ENCODE results near the gene PTPRM. TPM values are rescaled to one million over a fixed set of nuclear protein-coding genes. Genes with fewer than 3 reads are reported as not detected.

The PTPRM gene
- total RNA-seq, 1 experiment from 2014 or later, result not detected

DNA sequence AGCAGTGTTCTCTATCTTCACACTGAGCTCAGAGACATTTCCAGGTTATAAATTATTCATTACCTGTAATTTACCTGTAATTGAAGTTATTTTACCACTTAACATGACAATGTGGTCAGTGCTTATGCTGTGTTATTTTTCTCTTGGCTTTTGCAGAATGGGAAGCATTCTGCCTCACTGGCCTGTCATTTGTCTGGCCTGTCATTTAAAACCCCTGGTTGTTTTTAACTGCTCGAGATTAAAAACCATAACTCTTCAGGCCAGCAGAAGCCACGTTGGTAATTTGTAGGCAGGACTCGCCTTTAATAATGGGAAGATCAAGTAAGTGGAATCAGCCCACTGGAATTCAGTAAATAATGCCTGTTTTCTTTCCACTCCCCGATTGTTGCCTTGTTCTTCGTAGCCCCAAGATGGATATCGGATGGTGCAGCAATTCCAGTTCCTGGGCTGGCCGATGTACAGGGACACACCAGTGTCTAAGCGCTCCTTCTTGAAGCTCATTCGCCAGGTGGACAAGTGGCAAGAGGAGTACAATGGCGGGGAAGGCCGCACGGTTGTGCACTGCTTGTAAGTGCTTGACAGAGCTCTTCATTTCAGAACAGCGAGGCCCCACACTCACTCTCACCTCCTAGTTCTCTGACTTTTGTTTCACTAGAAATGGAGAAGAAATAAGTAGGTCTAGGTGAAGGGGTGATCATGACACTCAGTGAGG, 819.7 kb downstream of the PTPRM start:
- ChIA-PET CTCF (no interaction called here), POLR2A (ENCODE audit: low non-redundant PET) (no interaction called here)
- Histone ChIP-seq H3K4me1 (ENCODE audit: insufficient read depth, low read length, poor library complexity, severe bottlenecking) (no peaks in the 10 kb centered on the region), H3K4me3 (ENCODE audit: low read depth, low read length, poor library complexity, severe bottlenecking) (no peak overlapping the region), H3K27ac (ENCODE audit: low read depth, low read length, poor library complexity, severe bottlenecking) (no peak overlapping the region), H3K36me3 (ENCODE audit: insufficient read depth, low read length, poor library complexity, severe bottlenecking) (no peaks in the 10 kb centered on the region), H3K27me3 (replicated peaks; ENCODE audit: insufficient read depth, low read depth, low read length, poor library complexity) (peaks cover 28% of the 10 kb centered on the region), H3K9me3 (ENCODE audit: low read depth, low read length, poor library complexity, severe bottlenecking) (no peaks in the 10 kb centered on the region)
- BruUV-seq (replicated peaks), result no TSS peak
- TF ChIP-seq, protein P1, sequence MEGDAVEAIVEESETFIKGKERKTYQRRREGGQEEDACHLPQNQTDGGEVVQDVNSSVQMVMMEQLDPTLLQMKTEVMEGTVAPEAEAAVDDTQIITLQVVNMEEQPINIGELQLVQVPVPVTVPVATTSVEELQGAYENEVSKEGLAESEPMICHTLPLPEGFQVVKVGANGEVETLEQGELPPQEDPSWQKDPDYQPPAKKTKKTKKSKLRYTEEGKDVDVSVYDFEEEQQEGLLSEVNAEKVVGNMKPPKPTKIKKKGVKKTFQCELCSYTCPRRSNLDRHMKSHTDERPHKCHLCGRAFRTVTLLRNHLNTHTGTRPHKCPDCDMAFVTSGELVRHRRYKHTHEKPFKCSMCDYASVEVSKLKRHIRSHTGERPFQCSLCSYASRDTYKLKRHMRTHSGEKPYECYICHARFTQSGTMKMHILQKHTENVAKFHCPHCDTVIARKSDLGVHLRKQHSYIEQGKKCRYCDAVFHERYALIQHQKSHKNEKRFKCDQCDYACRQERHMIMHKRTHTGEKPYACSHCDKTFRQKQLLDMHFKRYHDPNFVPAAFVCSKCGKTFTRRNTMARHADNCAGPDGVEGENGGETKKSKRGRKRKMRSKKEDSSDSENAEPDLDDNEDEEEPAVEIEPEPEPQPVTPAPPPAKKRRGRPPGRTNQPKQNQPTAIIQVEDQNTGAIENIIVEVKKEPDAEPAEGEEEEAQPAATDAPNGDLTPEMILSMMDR (conservative IDR thresholded peaks at IDR 0.05; ENCODE audit: low read depth, low read length), result no peak
- TF ChIP-seq EZH2 (IDR thresholded peaks at IDR 0.05; ENCODE audit: borderline replicate concordance, low read depth, low read length, poor library complexity, severe bottlenecking), result no peak
- DNase-seq (ENCODE audit: low spot score), result no peak
- intact Hi-C loops (cut with micrococcal nuclease; ENCODE audit: unreplicated experiment), result no loop called here

DNA sequence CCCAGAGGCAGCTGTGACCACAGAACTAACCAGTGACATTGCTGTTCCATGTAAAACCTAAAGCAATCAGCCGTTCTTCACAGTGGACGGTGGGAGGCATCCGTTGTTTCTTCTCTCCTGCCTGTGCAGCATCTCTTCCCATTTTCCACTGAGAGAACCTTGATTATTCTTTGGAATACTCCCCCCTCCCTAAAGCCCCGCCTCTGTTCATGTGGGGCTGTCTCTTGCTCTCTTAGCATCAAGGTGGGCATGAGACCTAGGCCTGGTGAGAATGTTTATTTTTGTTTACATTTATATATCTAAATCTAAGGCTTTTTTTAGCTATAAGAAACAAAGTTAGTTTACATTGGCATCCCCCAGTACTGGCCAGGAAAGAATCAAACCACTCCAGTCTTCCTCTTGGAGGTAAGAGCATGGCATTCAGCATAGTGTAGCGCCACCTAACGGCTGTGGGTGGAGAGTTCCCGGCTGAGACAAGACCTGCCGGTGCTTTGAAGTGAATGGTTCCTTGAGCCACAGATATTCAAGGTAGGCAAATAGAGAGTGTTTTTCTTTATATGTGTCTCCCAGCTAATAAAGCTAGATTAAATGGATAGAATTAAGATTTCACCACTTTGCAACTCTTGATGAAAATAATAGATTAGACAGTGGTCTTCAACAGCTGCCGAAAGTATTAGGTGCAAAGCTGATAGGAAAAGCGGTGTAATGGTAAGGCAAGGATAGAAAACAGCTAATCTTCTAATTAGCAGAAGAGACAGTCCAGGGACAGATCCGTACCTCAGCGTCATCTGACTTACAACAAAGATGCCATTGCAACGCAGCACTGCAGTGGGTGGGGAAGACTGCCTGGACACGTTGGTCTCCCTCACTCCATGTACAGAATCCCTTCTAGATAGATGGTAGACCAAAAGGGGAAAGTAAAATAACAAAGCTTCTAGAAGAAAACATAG, 822.5 kb downstream of the PTPRM start:
- peaks cover 23% of the 10 kb centered on the region for H3K27me3 ChIP-seq (replicated peaks; ENCODE audit: insufficient read depth, low read depth, low read length, poor library complexity)
- no peaks in the 10 kb centered on the region for H3K4me1 ChIP-seq (ENCODE audit: insufficient read depth, low read length, poor library complexity, severe bottlenecking)
- BruUV-seq (replicated peaks), result no TSS peak
- ChIA-PET CTCF (interaction anchor here (0.6 kb wide), 1 partner anchor 418 kb away, joined by 4 read pairs; no protein-coding TSS in a partner anchor), POLR2A (ENCODE audit: low non-redundant PET) (no interaction called here)
- intact Hi-C loops (cut with micrococcal nuclease; ENCODE audit: unreplicated experiment), result no loop called here
- TF ChIP-seq, protein P1 (conservative IDR thresholded peaks at IDR 0.05; ENCODE audit: low read depth, low read length), result peak; percentile 85
- TF ChIP-seq EZH2 (IDR thresholded peaks at IDR 0.05; ENCODE audit: borderline replicate concordance, low read depth, low read length, poor library complexity, severe bottlenecking), result no peak
- no peaks in the 10 kb centered on the region for H3K9me3 ChIP-seq (ENCODE audit: low read depth, low read length, poor library complexity, severe bottlenecking)
- no peaks in the 10 kb centered on the region for H3K36me3 ChIP-seq (ENCODE audit: insufficient read depth, low read length, poor library complexity, severe bottlenecking)
- no peak overlapping the region for H3K27ac ChIP-seq (ENCODE audit: low read depth, low read length, poor library complexity, severe bottlenecking)
- DNase-seq (ENCODE audit: low spot score), result peak; percentile 65
- H3K4me3 ChIP-seq (ENCODE audit: low read depth, low read length, poor library complexity, severe bottlenecking), result no peak overlapping the region

DNA sequence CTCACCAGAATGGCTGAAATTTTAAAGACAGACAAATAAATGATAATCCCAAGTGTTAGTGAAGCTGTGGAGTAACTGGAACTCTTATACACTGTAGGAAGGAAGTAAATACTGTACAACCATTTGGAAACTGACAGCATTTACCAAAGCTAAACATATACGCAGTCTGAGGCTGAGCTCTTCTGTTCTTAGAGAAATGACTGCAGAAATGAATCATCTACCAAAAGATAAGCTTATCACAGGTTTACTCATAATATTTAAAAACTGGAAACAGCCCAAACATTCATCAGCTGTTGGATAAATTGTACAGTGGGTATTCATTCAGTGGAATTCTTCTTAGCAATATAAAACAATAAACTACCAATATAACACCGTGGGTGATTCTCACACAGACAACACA, 824.0 kb downstream of the PTPRM start:
- BruUV-seq (replicated peaks), result no TSS peak
- ChIA-PET POLR2A (ENCODE audit: low non-redundant PET) (no interaction called here), CTCF (no interaction called here)
- Histone ChIP-seq H3K36me3 (ENCODE audit: insufficient read depth, low read length, poor library complexity, severe bottlenecking) (no peaks in the 10 kb centered on the region), H3K9me3 (ENCODE audit: low read depth, low read length, poor library complexity, severe bottlenecking) (no peaks in the 10 kb centered on the region), H3K4me1 (ENCODE audit: insufficient read depth, low read length, poor library complexity, severe bottlenecking) (no peaks in the 10 kb centered on the region), H3K4me3 (ENCODE audit: low read depth, low read length, poor library complexity, severe bottlenecking) (no peak overlapping the region), H3K27me3 (replicated peaks; ENCODE audit: insufficient read depth, low read depth, low read length, poor library complexity) (peaks cover 23% of the 10 kb centered on the region), H3K27ac (ENCODE audit: low read depth, low read length, poor library complexity, severe bottlenecking) (no peak overlapping the region)
- no peak for DNase-seq (ENCODE audit: low spot score)
- intact Hi-C loops (cut with micrococcal nuclease; ENCODE audit: unreplicated experiment), result no loop called here
- TF ChIP-seq, protein P1 (conservative IDR thresholded peaks at IDR 0.05; ENCODE audit: low read depth, low read length), result no peak
- no peak for TF ChIP-seq EZH2 (IDR thresholded peaks at IDR 0.05; ENCODE audit: borderline replicate concordance, low read depth, low read length, poor library complexity, severe bottlenecking)
